Stimulated activated CD8-positive, alpha-beta memory T cell treated with anti-CD3 and anti-CD28 coated beads, Interleukin-12 subunit alpha, Interleukin-12 subunit beta, amount 100 ng/mL, for 4 hours (primary cell): ENCODE results near the gene BYSL.

ENCODE experiments used
- DNase-seq: peaks from one replicate; pipeline ENCODE4 v3.0.0-alpha.2; 2020; ENCODE audit warnings: low read depth

Gene BYSL

GRCh38 chr6:41914869-41915530 is 6.3 kb upstream of the BYSL start:
- no peak for DNase-seq

- no peak for DNase-seq
Observed at GRCh38 chr6:41917528-41917927, 3.8 kb upstream of the BYSL start.

- no peak for DNase-seq
Observed at GRCh38 chr6:41921712-41921998, 356 bp downstream of the BYSL start.

GRCh38 chr6:41922154-41922553 is 855 bp downstream of the BYSL start:
- DNase-seq = no peak

GRCh38 chr6:41927253-41927652 is 6.0 kb downstream of the BYSL start:
- DNase-seq = no peak

- no peak for DNase-seq
Observed at GRCh38 chr6:41929924-41930323, 8.6 kb downstream of the BYSL start.

- DNase-seq = no peak
Observed at GRCh38 chr6:41931792-41932191, 10.5 kb downstream of the BYSL start.

- no peak for DNase-seq
Observed at GRCh38 chr6:41932378-41932777, 11.1 kb downstream of the BYSL start.

- DNase-seq = no peak
Observed at GRCh38 chr6:41934278-41935192, 13.2 kb downstream of the BYSL start.

GRCh38 chr6:41935193-41935574 is 13.9 kb downstream of the BYSL start:
- DNase-seq = no peak

- DNase-seq = no peak
Observed at GRCh38 chr6:41935685-41936072, 14.4 kb downstream of the BYSL start.

GRCh38 chr6:41936073-41936837 is 15.0 kb downstream of the BYSL start:
- DNase-seq = peak; percentile 54

- no peak for DNase-seq
Observed at GRCh38 chr6:41937472-41937860, 16.2 kb downstream of the BYSL start.

- DNase-seq = no peak
Observed at GRCh38 chr6:41937861-41938574, 16.7 kb downstream of the BYSL start.

GRCh38 chr6:41938590-41939175 is 17.4 kb downstream of the BYSL start:
- no peak for DNase-seq

GRCh38 chr6:41939176-41939847 is 18.0 kb downstream of the BYSL start:
- DNase-seq = peak; percentile 11

GRCh38 chr6:41939848-41940758 is 18.8 kb downstream of the BYSL start:
- no peak for DNase-seq

- peak; percentile 34 for DNase-seq
Observed at GRCh38 chr6:41940759-41941279, 19.5 kb downstream of the BYSL start.

- DNase-seq = peak; percentile 76
Observed at GRCh38 chr6:41941280-41942066, 20.2 kb downstream of the BYSL start, which contains the start of gene CCND3. CCND3 (minus strand) TSS chr6:41941808; CDS start chr6:41941649, 159 bp downstream.
